Muscle of arm (tissue), 12 donors: ENCODE measurements around the gene TSC22D1. TPM values are rescaled to one million over a fixed set of nuclear protein-coding genes. Genes with fewer than 3 reads are reported as not detected.

Experiments used
- DNase-seq: peaks from one replicate; pipeline ENCODE4 v3.0.0-alpha.2; 2013
- polyA plus RNA-seq, 12 donors: library from polyadenylated mRNA; unstranded; fragments of 120-200 nt; gene quantifications; one replicate each; pipeline ENCODE4 v1.2.1, GENCODE V29; 2013; ENCODE audit not compliant: insufficient read length in 12 of 12

The TSC22D1 gene
- polyA plus RNA-seq, 12 donors: 71.7 to 107 (median 85.2) TPM; not detected in 1

GRCh38 chr13:44410328-44410859 lies 165.7 kb downstream of the TSC22D1 start:
- no peak for DNase-seq

- DNase-seq: no peak
Measured at GRCh38 chr13:44409595-44409994, 166.5 kb downstream of the TSC22D1 start.

- no peak for DNase-seq
Measured at GRCh38 chr13:44407891-44408290, 168.2 kb downstream of the TSC22D1 start.

GRCh38 chr13:44407379-44407778 lies 168.8 kb downstream of the TSC22D1 start:
- DNase-seq: no peak

- no peak for DNase-seq
Measured at GRCh38 chr13:44406617-44407016, 169.5 kb downstream of the TSC22D1 start.

GRCh38 chr13:44404261-44405132 lies 171.6 kb downstream of the TSC22D1 start:
- DNase-seq: no peak

- no peak for DNase-seq
Measured at GRCh38 chr13:44403461-44404056, 172.6 kb downstream of the TSC22D1 start.

GRCh38 chr13:44402899-44403445 lies 173.2 kb downstream of the TSC22D1 start:
- DNase-seq: no peak

GRCh38 chr13:44401577-44401976 lies 174.6 kb downstream of the TSC22D1 start:
- no peak for DNase-seq

- DNase-seq: no peak
Measured at GRCh38 chr13:44400736-44401135, 175.4 kb downstream of the TSC22D1 start.

GRCh38 chr13:44399074-44399473 lies 177.1 kb downstream of the TSC22D1 start:
- no peak for DNase-seq

- no peak for DNase-seq
Measured at GRCh38 chr13:44398606-44399005, 177.5 kb downstream of the TSC22D1 start.

- DNase-seq: no peak
Measured at GRCh38 chr13:44397766-44398223, 178.3 kb downstream of the TSC22D1 start.

GRCh38 chr13:44396701-44397580 lies 179.2 kb downstream of the TSC22D1 start:
- no peak for DNase-seq

GRCh38 chr13:44395976-44396694 lies 180.0 kb downstream of the TSC22D1 start:
- no peak for DNase-seq

- no peak for DNase-seq
Measured at GRCh38 chr13:44394658-44395057, 181.5 kb downstream of the TSC22D1 start.

- no peak for DNase-seq
Measured at GRCh38 chr13:44393391-44393790, 182.7 kb downstream of the TSC22D1 start.

GRCh38 chr13:44389876-44390275 lies 186.3 kb downstream of the TSC22D1 start:
- no peak for DNase-seq

GRCh38 chr13:44389060-44389666 lies 187.0 kb downstream of the TSC22D1 start:
- DNase-seq: no peak

- DNase-seq: no peak
Measured at GRCh38 chr13:44388427-44389059, 187.6 kb downstream of the TSC22D1 start.
